Measurements from ENCODE around the gene ACAT2.
A peak's percentile ranks its signal among the peaks of the same experiment; 100 is the strongest.

Gene ACAT2

DNA sequence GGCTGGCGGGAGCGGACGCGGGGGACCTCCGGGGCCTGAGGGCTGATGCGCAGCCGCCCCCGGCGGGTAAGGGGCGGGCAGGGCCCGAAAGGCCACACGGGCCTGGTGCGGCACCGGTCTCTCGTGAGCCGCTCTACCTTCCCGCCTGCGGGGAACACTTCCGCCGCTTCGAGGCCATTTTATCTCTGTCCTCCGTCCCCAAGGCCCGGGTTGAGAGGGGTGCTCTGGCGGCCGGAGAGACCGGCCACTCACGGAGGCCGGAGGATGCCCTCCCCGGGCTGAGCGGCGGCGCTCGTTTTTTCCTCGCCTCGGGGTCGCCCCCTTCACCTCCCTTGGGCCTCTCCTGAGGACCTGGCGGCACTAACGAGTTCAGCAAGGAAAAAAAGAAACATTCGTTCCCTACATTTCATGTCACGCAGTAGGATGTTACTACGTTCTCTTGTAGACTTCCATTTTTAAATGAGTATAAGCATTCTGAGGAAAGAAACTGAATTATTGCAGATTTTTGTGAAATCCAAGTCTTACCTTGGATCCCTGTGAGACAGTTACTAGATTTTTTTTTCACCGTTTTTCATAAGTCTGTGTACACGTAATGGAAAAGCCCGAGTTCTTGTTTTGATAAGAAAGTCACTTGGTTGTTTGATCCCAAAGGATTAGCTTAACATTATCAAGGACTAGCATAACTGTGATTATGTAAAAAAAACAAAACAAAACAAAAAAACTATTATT lies 34.0 kb upstream of the ACAT2 start (continued):
- no peak for TF ChIP-seq ZNF280C (tag by site-specific recombination; IDR thresholded peaks at IDR 0.05)
- no peak for TF ChIP-seq ZNF133 (tag by site-specific recombination; IDR thresholded peaks at IDR 0.05)
- TF ChIP-seq ZNF660 (tag by site-specific recombination; IDR thresholded peaks at IDR 0.05): peak; percentile 66; the same call in 1 of the 2 replicates
- no peak for TF ChIP-seq ZNF654 (tag by site-specific recombination; IDR thresholded peaks at IDR 0.05; ENCODE audit: low read depth)
- peak; percentile 47 for TF ChIP-seq PRDM10 (tag by site-specific recombination; IDR thresholded peaks at IDR 0.05)
- peak; percentile 39; the same call in 1 of the 2 replicates for TF ChIP-seq MEIS1 (CRISPR knock-in tag; IDR thresholded peaks at IDR 0.05; ENCODE audit: borderline replicate concordance)
- no peak for TF ChIP-seq GLI4 (tag by site-specific recombination; IDR thresholded peaks at IDR 0.05)
- TF ChIP-seq CTCF (tag by site-specific recombination; IDR thresholded peaks at IDR 0.05): peak; percentile 53
- no peak for TF ChIP-seq ZNF623 (tag by site-specific recombination; IDR thresholded peaks at IDR 0.05)
- TF ChIP-seq ZNF777 (tag by site-specific recombination; IDR thresholded peaks at IDR 0.05; ENCODE audit: borderline replicate concordance): no peak
- TF ChIP-seq ZNF692 (tag by site-specific recombination; IDR thresholded peaks at IDR 0.05): no peak
- TF ChIP-seq KLF7 (tag by site-specific recombination; IDR thresholded peaks at IDR 0.05; ENCODE audit: borderline replicate concordance): no peak
- no peak; the same call in 1 of the 2 replicates for TF ChIP-seq ZFHX2 (tag by site-specific recombination; conservative IDR thresholded peaks at IDR 0.05)
- peak; percentile 74 for TF ChIP-seq ZNF335 (tag by site-specific recombination; conservative IDR thresholded peaks at IDR 0.05)
- 0 out of 2 replicates have a peak, but pooled peaks have one; percentile 1 for TF ChIP-seq ZNF596 (tag by site-specific recombination; IDR thresholded peaks at IDR 0.05)
- TF ChIP-seq GFI1B (tag by site-specific recombination; IDR thresholded peaks at IDR 0.05): no peak
- no peak for TF ChIP-seq ZSCAN23 (tag by site-specific recombination; IDR thresholded peaks at IDR 0.05)
- TF ChIP-seq, protein P1, sequence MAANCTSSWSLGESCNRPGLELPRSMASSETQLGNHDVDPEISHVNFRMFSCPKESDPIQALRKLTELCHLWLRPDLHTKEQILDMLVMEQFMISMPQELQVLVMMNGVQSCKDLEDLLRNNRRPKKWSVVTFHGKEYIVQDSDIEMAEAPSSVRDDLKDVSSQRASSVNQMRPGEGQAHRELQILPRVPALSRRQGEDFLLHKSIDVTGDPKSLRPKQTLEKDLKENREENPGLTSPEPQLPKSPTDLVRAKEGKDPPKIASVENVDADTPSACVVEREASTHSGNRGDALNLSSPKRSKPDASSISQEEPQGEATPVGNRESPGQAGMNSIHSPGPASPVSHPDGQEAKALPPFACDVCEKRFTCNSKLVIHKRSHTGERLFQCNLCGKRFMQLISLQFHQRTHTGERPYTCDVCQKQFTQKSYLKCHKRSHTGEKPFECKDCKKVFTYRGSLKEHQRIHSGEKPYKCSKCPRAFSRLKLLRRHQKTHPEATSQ (tag by site-specific recombination; IDR thresholded peaks at IDR 0.05): 0 out of 2 replicates have a peak, but pooled peaks have one; percentile 33
- TF ChIP-seq, protein P2, sequence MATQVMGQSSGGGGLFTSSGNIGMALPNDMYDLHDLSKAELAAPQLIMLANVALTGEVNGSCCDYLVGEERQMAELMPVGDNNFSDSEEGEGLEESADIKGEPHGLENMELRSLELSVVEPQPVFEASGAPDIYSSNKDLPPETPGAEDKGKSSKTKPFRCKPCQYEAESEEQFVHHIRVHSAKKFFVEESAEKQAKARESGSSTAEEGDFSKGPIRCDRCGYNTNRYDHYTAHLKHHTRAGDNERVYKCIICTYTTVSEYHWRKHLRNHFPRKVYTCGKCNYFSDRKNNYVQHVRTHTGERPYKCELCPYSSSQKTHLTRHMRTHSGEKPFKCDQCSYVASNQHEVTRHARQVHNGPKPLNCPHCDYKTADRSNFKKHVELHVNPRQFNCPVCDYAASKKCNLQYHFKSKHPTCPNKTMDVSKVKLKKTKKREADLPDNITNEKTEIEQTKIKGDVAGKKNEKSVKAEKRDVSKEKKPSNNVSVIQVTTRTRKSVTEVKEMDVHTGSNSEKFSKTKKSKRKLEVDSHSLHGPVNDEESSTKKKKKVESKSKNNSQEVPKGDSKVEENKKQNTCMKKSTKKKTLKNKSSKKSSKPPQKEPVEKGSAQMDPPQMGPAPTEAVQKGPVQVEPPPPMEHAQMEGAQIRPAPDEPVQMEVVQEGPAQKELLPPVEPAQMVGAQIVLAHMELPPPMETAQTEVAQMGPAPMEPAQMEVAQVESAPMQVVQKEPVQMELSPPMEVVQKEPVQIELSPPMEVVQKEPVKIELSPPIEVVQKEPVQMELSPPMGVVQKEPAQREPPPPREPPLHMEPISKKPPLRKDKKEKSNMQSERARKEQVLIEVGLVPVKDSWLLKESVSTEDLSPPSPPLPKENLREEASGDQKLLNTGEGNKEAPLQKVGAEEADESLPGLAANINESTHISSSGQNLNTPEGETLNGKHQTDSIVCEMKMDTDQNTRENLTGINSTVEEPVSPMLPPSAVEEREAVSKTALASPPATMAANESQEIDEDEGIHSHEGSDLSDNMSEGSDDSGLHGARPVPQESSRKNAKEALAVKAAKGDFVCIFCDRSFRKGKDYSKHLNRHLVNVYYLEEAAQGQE (tag by site-specific recombination; IDR thresholded peaks at IDR 0.05): 0 out of 2 replicates have a peak, but pooled peaks have one; percentile 41
- peak; percentile 37; the same call in 1 of the 2 replicates for TF ChIP-seq ZEB2 (tag by site-specific recombination; IDR thresholded peaks at IDR 0.05)
- TF ChIP-seq ZNF571 (tag by site-specific recombination; IDR thresholded peaks at IDR 0.05): no peak
- TF ChIP-seq KLF16 (tag by site-specific recombination; IDR thresholded peaks at IDR 0.05): peak; percentile 52; the same call in 1 of the 2 replicates
- no peak for TF ChIP-seq FEZF1 (tag by site-specific recombination; IDR thresholded peaks at IDR 0.05)
- TF ChIP-seq ZNF530 (tag by site-specific recombination; IDR thresholded peaks at IDR 0.05; ENCODE audit: low read depth): no peak
- TF ChIP-seq ZNF561 (tag by site-specific recombination; IDR thresholded peaks at IDR 0.05; ENCODE audit: borderline replicate concordance): peak; percentile 53; the same call in 1 of the 2 replicates
